GM18861 (cell line): Measurements from ENCODE around the gene DPP9.

ENCODE experiments used
- ATAC-seq: cut with Tn5 transposase; IDR thresholded peaks from one replicate; pipeline ENCODE4 v1.9.1; 2021; ENCODE audit not compliant: unreplicated experiment

Gene DPP9

GRCh38 chr19:4657835-4658234 is 65.8 kb downstream of the DPP9 start:
- no peak for ATAC-seq

GRCh38 chr19:4657262-4657661 is 66.4 kb downstream of the DPP9 start:
- no peak for ATAC-seq

GRCh38 chr19:4656102-4656501 is 67.5 kb downstream of the DPP9 start:
- no peak for ATAC-seq

GRCh38 chr19:4654437-4655361 is 68.9 kb downstream of the DPP9 start:
- ATAC-seq = no peak

GRCh38 chr19:4653793-4654436 is 69.7 kb downstream of the DPP9 start:
- no peak for ATAC-seq

GRCh38 chr19:4652075-4652474 is 71.6 kb downstream of the DPP9 start:
- ATAC-seq = no peak

GRCh38 chr19:4650159-4650558 is 73.5 kb downstream of the DPP9 start:
- ATAC-seq = no peak

- ATAC-seq = no peak
These were observed 74.1 kb downstream of the DPP9 start for GRCh38 chr19:4649392-4650047.

GRCh38 chr19:4647676-4648644 is 75.7 kb downstream of the DPP9 start:
- ATAC-seq = no peak

GRCh38 chr19:4645718-4646117 is 77.9 kb downstream of the DPP9 start:
- ATAC-seq = no peak

GRCh38 chr19:4642625-4643024 is 81.0 kb downstream of the DPP9 start:
- no peak for ATAC-seq

- no peak for ATAC-seq
These were observed 82.5 kb downstream of the DPP9 start for GRCh38 chr19:4641132-4641531.

- ATAC-seq = no peak
These were observed 83.2 kb downstream of the DPP9 start for GRCh38 chr19:4640247-4641000.

GRCh38 chr19:4639531-4640246 is 84.0 kb downstream of the DPP9 start:
- peak; percentile 16 for ATAC-seq

GRCh38 chr19:4638828-4639530 is 84.7 kb downstream of the DPP9 start, which contains the start of gene TNFAIP8L1:
Gene TNFAIP8L1, plus strand, starts transcription at chr19:4639516. Its CDS starts 12,354 bp downstream, at chr19:4651870.
- peak; percentile 64 for ATAC-seq

GRCh38 chr19:4638317-4638716 is 85.3 kb downstream of the DPP9 start:
- no peak for ATAC-seq

- no peak for ATAC-seq
These were observed 86.9 kb downstream of the DPP9 start for GRCh38 chr19:4636761-4637160.

GRCh38 chr19:4636151-4636717 is 87.4 kb downstream of the DPP9 start:
- ATAC-seq = no peak
